ENCODE measurements around the gene PARP11.

Gene PARP11

DNA sequence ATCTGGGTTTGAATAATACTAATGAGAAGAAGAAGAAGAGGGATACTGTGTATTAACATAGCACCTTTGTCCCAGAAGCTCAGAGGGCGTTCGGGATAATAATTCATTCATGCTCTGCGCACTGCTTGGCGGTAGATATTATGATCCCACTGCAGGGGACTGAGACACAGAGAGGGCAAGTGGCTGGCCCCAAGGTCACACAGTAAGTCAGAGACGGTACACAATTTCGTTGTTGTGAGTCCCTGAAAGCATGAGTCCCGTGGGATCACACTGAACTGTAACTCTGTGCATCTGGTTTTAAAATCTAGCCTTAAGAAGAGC lies 47.9 kb upstream of the PARP11 start:
- no peaks in the 10 kb centered on the region for H3K79me2 ChIP-seq (ENCODE audit: insufficient read depth, low read length)
- no peak overlapping the region for H3K4me3 ChIP-seq (ENCODE audit: low read length, poor library complexity, severe bottlenecking)
- H3F3A ChIP-seq (ENCODE audit: low read depth): no peaks in the 10 kb centered on the region
- no peak overlapping the region for H2AFZ ChIP-seq (ENCODE audit: low read length)
- no peaks in the 10 kb centered on the region for H4K20me1 ChIP-seq (ENCODE audit: insufficient read depth, low read length, poor library complexity, severe bottlenecking)
- H3K9ac ChIP-seq (ENCODE audit: low read depth, low read length, poor library complexity, severe bottlenecking): no peak overlapping the region
- no peaks in the 10 kb centered on the region for H3K9me2 ChIP-seq (replicated peaks; ENCODE audit: low read depth, low read length)
- TF ChIP-seq, protein P1, sequence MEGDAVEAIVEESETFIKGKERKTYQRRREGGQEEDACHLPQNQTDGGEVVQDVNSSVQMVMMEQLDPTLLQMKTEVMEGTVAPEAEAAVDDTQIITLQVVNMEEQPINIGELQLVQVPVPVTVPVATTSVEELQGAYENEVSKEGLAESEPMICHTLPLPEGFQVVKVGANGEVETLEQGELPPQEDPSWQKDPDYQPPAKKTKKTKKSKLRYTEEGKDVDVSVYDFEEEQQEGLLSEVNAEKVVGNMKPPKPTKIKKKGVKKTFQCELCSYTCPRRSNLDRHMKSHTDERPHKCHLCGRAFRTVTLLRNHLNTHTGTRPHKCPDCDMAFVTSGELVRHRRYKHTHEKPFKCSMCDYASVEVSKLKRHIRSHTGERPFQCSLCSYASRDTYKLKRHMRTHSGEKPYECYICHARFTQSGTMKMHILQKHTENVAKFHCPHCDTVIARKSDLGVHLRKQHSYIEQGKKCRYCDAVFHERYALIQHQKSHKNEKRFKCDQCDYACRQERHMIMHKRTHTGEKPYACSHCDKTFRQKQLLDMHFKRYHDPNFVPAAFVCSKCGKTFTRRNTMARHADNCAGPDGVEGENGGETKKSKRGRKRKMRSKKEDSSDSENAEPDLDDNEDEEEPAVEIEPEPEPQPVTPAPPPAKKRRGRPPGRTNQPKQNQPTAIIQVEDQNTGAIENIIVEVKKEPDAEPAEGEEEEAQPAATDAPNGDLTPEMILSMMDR (conservative IDR thresholded peaks at IDR 0.05; ENCODE audit: low read length): no peak
- no peak for TF ChIP-seq EZH2phosphoT487 (IDR thresholded peaks at IDR 0.05; ENCODE audit: borderline replicate concordance)
- no peak overlapping the region for H3K4me2 ChIP-seq (ENCODE audit: low read depth, low read length, poor library complexity, severe bottlenecking)
- H3K9me3 ChIP-seq (ENCODE audit: insufficient read depth, low read depth, low read length): no peaks in the 10 kb centered on the region
- no peaks in the 10 kb centered on the region for H3K27me3 ChIP-seq (ENCODE audit: insufficient read depth, low read length, poor library complexity, severe bottlenecking)
- H3K4me1 ChIP-seq (ENCODE audit: insufficient read depth, low read length, poor library complexity, severe bottlenecking): no peaks in the 10 kb centered on the region
- H3K36me3 ChIP-seq (ENCODE audit: insufficient read depth, low read length): no peaks in the 10 kb centered on the region

DNA sequence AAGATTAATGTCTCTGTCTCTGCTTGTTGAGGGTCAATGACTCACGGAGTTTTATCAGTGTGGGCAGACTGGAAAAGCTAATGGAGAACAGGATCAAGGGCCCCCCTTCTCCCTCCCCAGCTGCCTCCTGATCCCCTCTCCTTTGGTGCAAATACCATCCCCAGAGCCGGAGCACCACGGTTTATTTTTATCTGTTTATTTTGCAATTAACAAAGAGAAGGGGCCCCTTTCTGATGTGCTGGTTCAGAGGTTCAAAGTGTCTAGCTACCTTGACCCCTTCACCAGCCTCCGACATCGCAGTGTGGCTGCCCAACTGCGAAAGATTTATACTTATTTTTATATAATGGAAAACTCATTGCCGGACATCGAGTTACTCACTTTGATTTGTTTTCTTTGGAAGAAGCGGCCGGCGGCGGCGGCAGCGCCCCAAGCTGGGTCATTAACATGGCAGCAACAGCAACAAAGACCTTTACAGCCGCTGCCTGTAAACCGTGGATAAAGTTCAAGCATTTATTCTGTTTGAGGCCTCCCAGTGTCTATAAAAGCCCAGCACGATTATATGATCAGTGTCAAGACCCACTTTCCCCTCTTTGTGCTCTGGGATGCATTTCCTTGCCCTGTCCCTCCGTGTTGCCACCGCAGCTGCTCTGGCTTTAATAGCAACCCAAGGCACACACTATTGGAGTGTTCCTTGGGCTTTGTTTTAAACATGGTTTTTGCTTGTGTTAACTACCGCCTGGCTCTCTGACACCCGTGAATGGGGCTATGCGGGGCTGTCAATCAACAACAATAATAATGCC lies 47.4 kb upstream of the PARP11 start:
- no peaks in the 10 kb centered on the region for H3K9me2 ChIP-seq (replicated peaks; ENCODE audit: low read depth, low read length)
- H3F3A ChIP-seq (ENCODE audit: low read depth): no peaks in the 10 kb centered on the region
- H3K27me3 ChIP-seq (ENCODE audit: insufficient read depth, low read length, poor library complexity, severe bottlenecking): no peaks in the 10 kb centered on the region
- no peak overlapping the region for H3K9ac ChIP-seq (ENCODE audit: low read depth, low read length, poor library complexity, severe bottlenecking)
- no peaks in the 10 kb centered on the region for H3K79me2 ChIP-seq (ENCODE audit: insufficient read depth, low read length)
- no peak overlapping the region for H3K4me2 ChIP-seq (ENCODE audit: low read depth, low read length, poor library complexity, severe bottlenecking)
- no peaks in the 10 kb centered on the region for H3K9me3 ChIP-seq (ENCODE audit: insufficient read depth, low read depth, low read length)
- no peak overlapping the region for H3K4me3 ChIP-seq (ENCODE audit: low read length, poor library complexity, severe bottlenecking)
- H4K20me1 ChIP-seq (ENCODE audit: insufficient read depth, low read length, poor library complexity, severe bottlenecking): no peaks in the 10 kb centered on the region
- H3K36me3 ChIP-seq (ENCODE audit: insufficient read depth, low read length): no peaks in the 10 kb centered on the region
- no peaks in the 10 kb centered on the region for H3K4me1 ChIP-seq (ENCODE audit: insufficient read depth, low read length, poor library complexity, severe bottlenecking)
- TF ChIP-seq, protein P1 (conservative IDR thresholded peaks at IDR 0.05; ENCODE audit: low read length): no peak
- TF ChIP-seq EZH2phosphoT487 (IDR thresholded peaks at IDR 0.05; ENCODE audit: borderline replicate concordance): no peak
- H2AFZ ChIP-seq (ENCODE audit: low read length): no peak overlapping the region

DNA sequence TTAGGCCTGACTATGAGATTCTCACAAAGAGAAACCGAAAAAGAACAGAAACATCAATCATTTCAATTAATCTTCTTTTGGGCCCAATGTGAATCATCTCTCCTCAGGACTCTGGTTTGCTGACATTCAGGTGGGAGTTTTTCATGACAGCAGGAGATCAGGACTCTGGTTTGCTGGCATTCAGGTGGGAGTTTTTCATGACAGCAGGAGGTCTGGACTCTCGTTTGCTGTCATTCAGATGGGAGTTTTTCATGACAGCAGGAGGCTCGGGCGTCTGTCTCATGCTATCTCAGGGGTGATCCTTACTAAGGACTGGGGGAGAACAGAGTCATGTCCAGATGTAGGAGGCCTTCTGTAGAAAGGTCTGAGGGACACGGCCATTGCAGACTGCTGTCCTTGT lies 40.1 kb upstream of the PARP11 start:
- H3K36me3 ChIP-seq (ENCODE audit: insufficient read depth, low read length): no peaks in the 10 kb centered on the region
- H3K9me2 ChIP-seq (replicated peaks; ENCODE audit: low read depth, low read length): no peaks in the 10 kb centered on the region
- H3K4me2 ChIP-seq (ENCODE audit: low read depth, low read length, poor library complexity, severe bottlenecking): no peak overlapping the region
- H3K9me3 ChIP-seq (ENCODE audit: insufficient read depth, low read depth, low read length): no peaks in the 10 kb centered on the region
- no peak overlapping the region for H2AFZ ChIP-seq (ENCODE audit: low read length)
- TF ChIP-seq EZH2phosphoT487 (IDR thresholded peaks at IDR 0.05; ENCODE audit: borderline replicate concordance): no peak
- TF ChIP-seq, protein P1 (conservative IDR thresholded peaks at IDR 0.05; ENCODE audit: low read length): no peak
- H3K4me3 ChIP-seq (ENCODE audit: low read length, poor library complexity, severe bottlenecking): no peak overlapping the region
- no peaks in the 10 kb centered on the region for H4K20me1 ChIP-seq (ENCODE audit: insufficient read depth, low read length, poor library complexity, severe bottlenecking)
- H3F3A ChIP-seq (ENCODE audit: low read depth): no peaks in the 10 kb centered on the region
- no peaks in the 10 kb centered on the region for H3K4me1 ChIP-seq (ENCODE audit: insufficient read depth, low read length, poor library complexity, severe bottlenecking)
- no peak overlapping the region for H3K9ac ChIP-seq (ENCODE audit: low read depth, low read length, poor library complexity, severe bottlenecking)
- no peaks in the 10 kb centered on the region for H3K27me3 ChIP-seq (ENCODE audit: insufficient read depth, low read length, poor library complexity, severe bottlenecking)
- no peaks in the 10 kb centered on the region for H3K79me2 ChIP-seq (ENCODE audit: insufficient read depth, low read length)
